WTC11 (cell line): ENCODE results near the gene GAS1. TPM values are rescaled to one million over a fixed set of nuclear protein-coding genes. Genes with fewer than 3 reads are reported as not detected.

Experiments
- ATAC-seq: fragments of 200-7000 bp; cut with Tn5 transposase; 2 replicates; pipeline ENCODE4 v1.10.0; 2021; ENCODE audit warnings: mild to moderate bottlenecking, moderate library complexity
- CTCF ChIA-PET: fragments of 300-600 bp; sonication (Branson Sonifier 250); formaldehyde crosslinking; loops from one replicate; lab custom pipeline; 2021; ENCODE audit warnings: antibody characterized with exemption; lab: Charles Lee
- POLR2A ChIA-PET: fragments of 350-600 bp; sonication (Branson Sonifier 250); formaldehyde crosslinking; loops from one replicate; lab custom pipeline; 2021; ENCODE audit warnings: antibody characterized with exemption; lab: Charles Lee
- DNase-seq: peaks from one replicate; pipeline ENCODE4 v3.0.0; 2021; ENCODE audit warnings: low spot score
- H3K27ac Mint-ChIP-seq: 2 replicates; pipeline ENCODE4 v1.8.0; 2021; ENCODE audit warnings: mixed read lengths
- H3K27me3 Mint-ChIP-seq: 2 replicates; pipeline ENCODE4 v1.8.0; 2021; ENCODE audit warnings: low read depth, mild to moderate bottlenecking, moderate library complexity, mixed read lengths
- H3K36me3 Mint-ChIP-seq: 2 replicates; pipeline ENCODE4 v1.8.0; 2021; ENCODE audit warnings: mixed read lengths
- H3K4me1 Mint-ChIP-seq: 2 replicates; pipeline ENCODE4 v1.8.0; 2022; ENCODE audit warnings: mixed read lengths
- H3K4me3 Mint-ChIP-seq: 2 replicates; pipeline ENCODE4 v1.8.0; 2021; ENCODE audit warnings: mild to moderate bottlenecking, moderate library complexity, mixed read lengths
- H3K9me3 Mint-ChIP-seq: 2 replicates; pipeline ENCODE4 v1.8.0; 2021; ENCODE audit warnings: mixed read lengths
- ATF2 ChIP-seq: sonication (generic); formaldehyde crosslinking; IDR thresholded peaks from 2 replicates; pipeline ENCODE4 v1.8.1; 2022; ENCODE audit warnings: low read depth, missing genetic modification reagents, borderline replicate concordance
- CDX4 ChIP-seq: fragments of 250-450 bp; sonication (Bioruptor Pico); IDR thresholded peaks from 2 replicates; pipeline ENCODE4 v1.9.0; 2021; ENCODE audit warnings: moderate library complexity, mild to moderate bottlenecking, inconsistent platforms, borderline replicate concordance
- CREM ChIP-seq: sonication (generic); formaldehyde crosslinking; IDR thresholded peaks from 2 replicates; pipeline ENCODE4 v1.8.1; 2022; ENCODE audit warnings: mild to moderate bottlenecking, missing genetic modification reagents, moderate library complexity
- ESRRA ChIP-seq: sonication (generic); formaldehyde crosslinking; IDR thresholded peaks from 2 replicates; pipeline ENCODE4 v1.8.1; 2022; ENCODE audit warnings: mild to moderate bottlenecking, missing genetic modification reagents, borderline replicate concordance
- FOXP1 ChIP-seq: sonication (generic); formaldehyde crosslinking; IDR thresholded peaks from 2 replicates; pipeline ENCODE4 v1.8.0; 2022; ENCODE audit warnings: missing genetic modification reagents, mild to moderate bottlenecking, moderate library complexity, borderline replicate concordance
- GTF2I ChIP-seq: fragments of 250-450 bp; sonication (Bioruptor Pico); conservative IDR thresholded peaks from 2 replicates; pipeline ENCODE4 v1.4.0; 2021; ENCODE audit warnings: mild to moderate bottlenecking
- HMGA2 ChIP-seq: fragments of 250-450 bp; sonication (Bioruptor Pico); IDR thresholded peaks from 2 replicates; pipeline ENCODE4 v1.4.0; 2021; ENCODE audit warnings: mild to moderate bottlenecking, moderate library complexity
- IRF2 ChIP-seq: sonication (generic); formaldehyde crosslinking; IDR thresholded peaks from 2 replicates; pipeline ENCODE4 v1.8.0; 2022; ENCODE audit warnings: low read depth, missing genetic modification reagents, borderline replicate concordance
- MAX ChIP-seq: sonication (generic); formaldehyde crosslinking; IDR thresholded peaks from 2 replicates; pipeline ENCODE4 v1.8.0; 2022; ENCODE audit warnings: mild to moderate bottlenecking, missing genetic modification reagents
- NFATC4 ChIP-seq: fragments of 250-450 bp; sonication (Bioruptor Pico); IDR thresholded peaks from 2 replicates; pipeline ENCODE4 v1.9.0; 2021; ENCODE audit warnings: mild to moderate bottlenecking
- RORB ChIP-seq: fragments of 250-450 bp; sonication (Bioruptor Pico); IDR thresholded peaks from 2 replicates; pipeline ENCODE4 v1.9.0; 2021; ENCODE audit warnings: mild to moderate bottlenecking
- SMAD4 ChIP-seq: sonication (generic); formaldehyde crosslinking; IDR thresholded peaks from 2 replicates; pipeline ENCODE4 v1.8.0; 2022; ENCODE audit warnings: mild to moderate bottlenecking, missing genetic modification reagents
- ZBTB43 ChIP-seq: sonication (generic); formaldehyde crosslinking; IDR thresholded peaks from 2 replicates; pipeline ENCODE4 v1.8.1; 2023; ENCODE audit warnings: mild to moderate bottlenecking, missing genetic modification reagents
- ZNF416 ChIP-seq: fragments of 250-450 bp; sonication (Bioruptor Pico); IDR thresholded peaks from 2 replicates; pipeline ENCODE4 v1.9.0; 2021; ENCODE audit warnings: mild to moderate bottlenecking, inconsistent platforms
- ZNF423 ChIP-seq: fragments of 250-450 bp; sonication (Bioruptor Pico); IDR thresholded peaks from 2 replicates; pipeline ENCODE4 v2.1.2; 2022; ENCODE audit warnings: mild to moderate bottlenecking, moderate library complexity
- total RNA-seq: library from RNA; stranded (reverse); gene quantifications from 3 replicates; pipeline ENCODE4 v1.2.3, GENCODE V29; 2021
- TF ChIP-seq, protein P1 (sequence below): sonication (generic); formaldehyde crosslinking; conservative IDR thresholded peaks from 2 replicates; pipeline ENCODE4 v1.8.1; 2022; ENCODE audit warnings: mild to moderate bottlenecking, missing genetic modification reagents
- TF ChIP-seq, protein P2 (sequence below): sonication (generic); formaldehyde crosslinking; IDR thresholded peaks from 2 replicates; pipeline ENCODE4 v1.8.1; 2023; ENCODE audit warnings: mild to moderate bottlenecking, moderate library complexity, missing genetic modification reagents
- TF ChIP-seq, protein P3 (sequence below): sonication (generic); formaldehyde crosslinking; IDR thresholded peaks from 2 replicates; pipeline ENCODE4 v1.8.1; 2022; ENCODE audit warnings: mild to moderate bottlenecking, missing genetic modification reagents, moderate library complexity, borderline replicate concordance
- TF ChIP-seq, protein P4 (sequence below): sonication (generic); formaldehyde crosslinking; IDR thresholded peaks from 2 replicates; pipeline ENCODE4 v1.8.1; 2023; ENCODE audit warnings: mild to moderate bottlenecking, missing genetic modification reagents, moderate library complexity
- TF ChIP-seq, protein P5 (sequence below): sonication (generic); formaldehyde crosslinking; IDR thresholded peaks from 2 replicates; pipeline ENCODE4 v1.8.0; 2022; ENCODE audit warnings: mild to moderate bottlenecking, missing genetic modification reagents

GAS1 gene
- total RNA-seq, 1 experiment from 2014 or later, result 5.0 TPM

- no peak for DNase-seq
- H3K27me3 Mint-ChIP-seq, result no peaks in the 10 kb centered on the region
- H3K4me3 Mint-ChIP-seq, result no peak overlapping the region
- peaks cover 3% of the 10 kb centered on the region; the same call in 1 of the 2 replicates for H3K36me3 Mint-ChIP-seq
- H3K4me1 Mint-ChIP-seq, result peaks cover 4% of the 10 kb centered on the region
- ATAC-seq, result no peak
- TF ChIP-seq HMGA2, result no peak
- TF ChIP-seq, protein P1, sequence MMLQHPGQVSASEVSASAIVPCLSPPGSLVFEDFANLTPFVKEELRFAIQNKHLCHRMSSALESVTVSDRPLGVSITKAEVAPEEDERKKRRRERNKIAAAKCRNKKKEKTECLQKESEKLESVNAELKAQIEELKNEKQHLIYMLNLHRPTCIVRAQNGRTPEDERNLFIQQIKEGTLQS (CRISPR knock-in tag), result no peak
- TF ChIP-seq NFATC4 (CRISPR knock-in tag), result no peak
- no peak for TF ChIP-seq CREM (CRISPR knock-in tag)
- no peak for TF ChIP-seq ZNF423 (CRISPR knock-in tag)
- TF ChIP-seq, protein P2, sequence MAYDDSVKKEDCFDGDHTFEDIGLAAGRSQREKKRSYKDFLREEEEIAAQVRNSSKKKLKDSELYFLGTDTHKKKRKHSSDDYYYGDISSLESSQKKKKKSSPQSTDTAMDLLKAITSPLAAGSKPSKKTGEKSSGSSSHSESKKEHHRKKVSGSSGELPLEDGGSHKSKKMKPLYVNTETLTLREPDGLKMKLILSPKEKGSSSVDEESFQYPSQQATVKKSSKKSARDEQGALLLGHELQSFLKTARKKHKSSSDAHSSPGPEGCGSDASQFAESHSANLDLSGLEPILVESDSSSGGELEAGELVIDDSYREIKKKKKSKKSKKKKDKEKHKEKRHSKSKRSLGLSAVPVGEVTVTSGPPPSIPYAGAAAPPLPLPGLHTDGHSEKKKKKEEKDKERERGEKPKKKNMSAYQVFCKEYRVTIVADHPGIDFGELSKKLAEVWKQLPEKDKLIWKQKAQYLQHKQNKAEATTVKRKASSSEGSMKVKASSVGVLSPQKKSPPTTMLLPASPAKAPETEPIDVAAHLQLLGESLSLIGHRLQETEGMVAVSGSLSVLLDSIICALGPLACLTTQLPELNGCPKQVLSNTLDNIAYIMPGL (CRISPR knock-in tag), result no peak
- TF ChIP-seq, protein P3, sequence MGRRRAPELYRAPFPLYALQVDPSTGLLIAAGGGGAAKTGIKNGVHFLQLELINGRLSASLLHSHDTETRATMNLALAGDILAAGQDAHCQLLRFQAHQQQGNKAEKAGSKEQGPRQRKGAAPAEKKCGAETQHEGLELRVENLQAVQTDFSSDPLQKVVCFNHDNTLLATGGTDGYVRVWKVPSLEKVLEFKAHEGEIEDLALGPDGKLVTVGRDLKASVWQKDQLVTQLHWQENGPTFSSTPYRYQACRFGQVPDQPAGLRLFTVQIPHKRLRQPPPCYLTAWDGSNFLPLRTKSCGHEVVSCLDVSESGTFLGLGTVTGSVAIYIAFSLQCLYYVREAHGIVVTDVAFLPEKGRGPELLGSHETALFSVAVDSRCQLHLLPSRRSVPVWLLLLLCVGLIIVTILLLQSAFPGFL (CRISPR knock-in tag), result no peak
- TF ChIP-seq SMAD4 (CRISPR knock-in tag), result no peak
- no peak for TF ChIP-seq RORB (CRISPR knock-in tag)
- TF ChIP-seq GTF2I (CRISPR knock-in tag), result no peak
- TF ChIP-seq ZNF416, result no peak
- no peak for TF ChIP-seq ESRRA (CRISPR knock-in tag)
- TF ChIP-seq CDX4, result no peak
- no peak for TF ChIP-seq MAX
- TF ChIP-seq, protein P4, sequence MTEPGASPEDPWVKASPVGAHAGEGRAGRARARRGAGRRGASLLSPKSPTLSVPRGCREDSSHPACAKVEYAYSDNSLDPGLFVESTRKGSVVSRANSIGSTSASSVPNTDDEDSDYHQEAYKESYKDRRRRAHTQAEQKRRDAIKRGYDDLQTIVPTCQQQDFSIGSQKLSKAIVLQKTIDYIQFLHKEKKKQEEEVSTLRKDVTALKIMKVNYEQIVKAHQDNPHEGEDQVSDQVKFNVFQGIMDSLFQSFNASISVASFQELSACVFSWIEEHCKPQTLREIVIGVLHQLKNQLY, result no peak
- no peak for TF ChIP-seq ATF2 (CRISPR knock-in tag)
- no peak for TF ChIP-seq FOXP1
- TF ChIP-seq IRF2, result no peak
- no peak for TF ChIP-seq ZBTB43 (CRISPR knock-in tag)
- TF ChIP-seq, protein P5, sequence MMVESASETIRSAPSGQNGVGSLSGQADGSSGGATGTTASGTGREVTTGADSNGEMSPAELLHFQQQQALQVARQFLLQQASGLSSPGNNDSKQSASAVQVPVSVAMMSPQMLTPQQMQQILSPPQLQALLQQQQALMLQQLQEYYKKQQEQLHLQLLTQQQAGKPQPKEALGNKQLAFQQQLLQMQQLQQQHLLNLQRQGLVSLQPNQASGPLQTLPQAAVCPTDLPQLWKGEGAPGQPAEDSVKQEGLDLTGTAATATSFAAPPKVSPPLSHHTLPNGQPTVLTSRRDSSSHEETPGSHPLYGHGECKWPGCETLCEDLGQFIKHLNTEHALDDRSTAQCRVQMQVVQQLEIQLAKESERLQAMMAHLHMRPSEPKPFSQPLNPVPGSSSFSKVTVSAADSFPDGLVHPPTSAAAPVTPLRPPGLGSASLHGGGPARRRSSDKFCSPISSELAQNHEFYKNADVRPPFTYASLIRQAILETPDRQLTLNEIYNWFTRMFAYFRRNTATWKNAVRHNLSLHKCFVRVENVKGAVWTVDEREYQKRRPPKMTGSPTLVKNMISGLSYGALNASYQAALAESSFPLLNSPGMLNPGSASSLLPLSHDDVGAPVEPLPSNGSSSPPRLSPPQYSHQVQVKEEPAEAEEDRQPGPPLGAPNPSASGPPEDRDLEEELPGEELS, result no peak
- H3K9me3 Mint-ChIP-seq, result peaks cover 14% of the 10 kb centered on the region
- H3K27ac Mint-ChIP-seq, result no peak overlapping the region
- ChIA-PET POLR2A (no interaction called here), CTCF (no interaction called here)
Measured at GRCh38 chr9:86926145-86926544, 21.2 kb downstream of the GAS1 start.
